ENCODE results near the gene CCDC191.

GRCh38 chr3:114056130-114057010 is at the start of gene CCDC191, which contains the start of gene QTRT2:
- TF ChIP-seq CTCF (IDR thresholded peaks at IDR 0.05) (no peak), ZFX (IDR thresholded peaks at IDR 0.05; ENCODE audit: borderline replicate concordance) (no peak)

All from 22Rv1 (cell line).